GM18951 (cell line): ENCODE measurements around the gene CLK2.
A peak's percentile ranks its signal among the peaks of the same experiment; 100 is the strongest.
"Not testable (repeated sequence)": the region's sequence is repeated elsewhere in the genome, so short reads cannot be mapped to it uniquely, and the experiment has no call there.

ENCODE experiments used
- POLR2A ChIP-seq: IDR thresholded peaks from 4 replicates; pipeline ENCODE4 v1.6.1; 2011; ENCODE audit warnings: mild to moderate bottlenecking; ENCODE audit not compliant: insufficient read length, insufficient read depth; ENCODE audit errors: extremely low read depth
- in situ Hi-C: fragments of 300-500 bp; cut with MboI; formaldehyde crosslinking; loops from one replicate; pipeline ENCODE4 v1.12.0; 2022; ENCODE audit warnings: low sequenced_read_pairs, mixed read lengths, inconsistent platforms; ENCODE audit not compliant: unreplicated experiment

CLK2 gene

DNA sequence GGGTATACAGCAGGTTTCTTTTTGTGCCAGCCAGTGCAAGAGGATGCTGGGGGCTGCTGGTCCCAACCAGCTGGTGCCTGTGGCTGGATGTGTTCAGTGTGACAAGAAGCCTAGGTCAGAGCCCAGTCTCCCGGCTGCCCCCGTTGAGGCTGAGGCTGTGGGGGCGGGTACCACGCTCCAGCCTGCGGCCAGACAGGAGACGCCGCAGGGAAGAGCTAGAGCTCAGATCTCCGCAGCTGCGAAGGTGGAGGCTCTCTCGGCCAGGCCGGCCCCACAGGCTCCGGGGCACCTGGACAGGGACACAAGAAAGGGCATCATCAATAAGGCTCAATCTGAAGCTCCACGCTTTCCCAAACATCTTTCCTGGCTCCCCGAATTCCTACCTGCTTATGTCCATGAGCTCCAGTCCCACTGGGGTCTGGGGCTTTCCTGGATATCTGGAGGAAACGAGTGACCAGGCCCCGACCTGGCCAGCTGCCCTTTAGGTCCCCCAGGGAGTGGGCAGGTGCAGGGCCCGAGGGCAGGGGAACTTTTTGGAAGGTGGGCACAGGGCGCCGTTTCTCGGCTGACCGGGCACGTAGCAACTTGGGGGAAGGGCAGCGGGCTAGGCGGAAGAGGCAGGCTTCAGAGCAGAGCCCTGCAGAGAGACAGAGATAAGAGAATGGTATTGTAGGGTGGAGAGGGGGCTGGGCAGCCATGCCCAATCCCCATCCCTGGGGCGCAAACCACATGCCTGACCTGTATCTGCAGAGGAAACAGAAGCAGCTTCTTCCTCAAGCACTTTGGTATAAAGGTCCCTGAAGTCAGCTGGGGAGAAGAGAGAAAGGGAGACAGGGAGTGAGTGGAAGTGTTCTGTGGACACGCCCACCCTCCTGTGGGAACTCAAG lies 25.4 kb downstream of the CLK2 start:
- in situ Hi-C loops = loop anchor here (5.0 kb wide), 1 partner anchor 79 kb away; no protein-coding TSS in a partner anchor
- no peak for TF ChIP-seq POLR2A

DNA sequence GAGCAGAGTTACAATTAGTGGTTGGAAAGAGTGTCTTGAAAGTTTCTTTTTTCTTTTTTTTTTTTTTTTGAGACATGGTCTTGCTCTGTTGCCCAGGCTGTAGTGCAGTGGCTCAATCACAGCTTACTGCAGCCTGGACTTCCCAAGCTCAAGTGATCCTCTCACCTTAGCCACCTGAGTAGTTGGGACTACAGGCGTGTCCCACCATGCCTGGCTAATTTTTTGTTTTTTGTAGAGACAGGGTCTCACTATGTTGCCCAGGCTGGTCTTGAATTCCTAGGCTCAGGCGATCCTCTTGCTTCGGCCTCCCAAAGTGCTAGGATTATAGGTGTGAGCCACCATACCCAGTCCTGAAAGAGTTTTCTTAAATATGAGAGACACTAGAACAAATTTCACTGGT lies 26.5 kb downstream of the CLK2 start:
- in situ Hi-C loops = loop anchor here (5.0 kb wide), 1 partner anchor 81 kb away; no protein-coding TSS in a partner anchor

DNA sequence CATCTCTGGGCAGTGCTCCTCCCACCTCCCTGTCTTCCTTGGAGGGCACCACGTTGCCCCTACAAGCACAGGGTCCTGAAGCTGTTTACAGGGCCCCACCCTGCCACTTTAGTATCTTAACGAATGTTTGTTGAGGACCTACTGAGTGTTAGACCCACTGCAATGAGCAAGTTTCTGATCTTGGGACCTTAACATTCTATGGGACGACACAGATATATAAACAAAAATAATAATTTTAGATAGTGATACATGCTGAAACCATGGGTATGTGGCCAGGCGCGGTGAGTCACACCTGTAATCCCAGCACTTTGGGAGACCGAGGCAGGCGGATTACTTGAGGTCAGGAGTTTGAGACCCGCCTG lies 28.2 kb downstream of the CLK2 start:
- in situ Hi-C loops = loop anchor here (5.0 kb wide), 1 partner anchor 82 kb away; no protein-coding TSS in a partner anchor
- TF ChIP-seq POLR2A = no peak

DNA sequence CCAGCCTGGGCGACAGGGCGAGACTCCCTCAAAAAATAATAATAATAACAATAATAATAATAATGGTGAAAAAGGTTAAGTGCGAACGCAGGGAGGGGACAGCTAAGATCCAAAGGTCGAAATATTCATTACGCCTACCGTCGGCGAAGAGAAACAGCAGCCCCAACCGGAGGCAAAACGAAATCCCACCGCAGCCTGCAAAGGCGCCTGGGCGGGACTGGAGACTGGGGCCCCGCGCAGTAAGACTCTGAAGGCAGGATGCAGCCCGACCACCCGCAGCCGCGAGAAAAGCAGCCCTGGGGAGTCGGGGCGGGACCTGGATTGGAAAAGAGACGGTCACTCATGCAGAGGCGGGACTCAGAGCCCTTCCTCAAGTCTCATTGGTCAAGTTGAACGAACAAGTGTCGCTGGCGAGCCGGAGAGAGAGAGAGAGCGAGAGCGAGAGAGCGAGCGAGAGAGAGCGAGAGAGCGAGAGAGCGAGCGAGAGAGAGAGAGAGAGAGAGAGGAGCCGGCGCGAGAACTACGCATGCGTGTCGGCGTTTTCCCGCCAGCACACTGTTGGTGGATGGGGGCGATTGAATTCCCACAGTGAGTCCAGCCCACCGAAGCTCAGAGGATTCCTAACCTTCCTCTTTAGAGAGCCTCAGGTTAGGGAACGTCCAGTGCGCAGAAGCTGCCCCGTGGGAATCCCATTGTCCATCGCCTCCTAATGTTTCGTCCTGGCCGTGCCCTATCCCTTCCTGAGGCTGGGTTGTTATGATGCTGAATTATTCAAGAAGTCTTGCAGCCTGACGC lies 28.7 kb downstream of the CLK2 start:
- in situ Hi-C loops = loop anchor here (5.0 kb wide), 1 partner anchor 83 kb away; no protein-coding TSS in a partner anchor
- peak; percentile 97 for TF ChIP-seq POLR2A

DNA sequence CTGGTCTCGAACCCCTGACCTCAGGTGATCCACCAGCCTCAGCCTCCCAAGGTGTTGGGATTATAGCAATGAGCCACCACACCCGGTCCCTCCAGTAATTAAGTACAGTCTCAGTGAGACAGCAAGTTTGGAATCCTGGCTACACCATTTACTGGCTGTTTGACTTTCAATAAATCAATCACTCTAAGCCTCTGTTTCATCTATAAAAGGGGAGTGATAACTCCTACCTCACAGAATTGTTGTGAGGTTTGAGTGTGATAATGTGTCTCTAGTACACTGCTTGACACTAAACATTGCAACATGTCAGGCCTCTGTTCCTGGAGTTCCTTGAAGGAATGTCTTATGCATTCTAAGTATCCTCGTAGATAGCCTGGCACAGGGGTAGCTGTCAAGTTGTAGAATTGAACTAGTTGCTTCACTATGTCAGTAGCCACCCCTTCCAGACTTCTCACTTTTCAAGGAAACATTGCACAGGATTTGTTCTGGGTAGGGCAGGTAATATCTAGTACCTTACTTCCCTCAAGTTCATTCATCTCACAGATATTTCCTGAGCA lies 30.4 kb downstream of the CLK2 start:
- in situ Hi-C loops = no loop called here
- TF ChIP-seq POLR2A = no peak

DNA sequence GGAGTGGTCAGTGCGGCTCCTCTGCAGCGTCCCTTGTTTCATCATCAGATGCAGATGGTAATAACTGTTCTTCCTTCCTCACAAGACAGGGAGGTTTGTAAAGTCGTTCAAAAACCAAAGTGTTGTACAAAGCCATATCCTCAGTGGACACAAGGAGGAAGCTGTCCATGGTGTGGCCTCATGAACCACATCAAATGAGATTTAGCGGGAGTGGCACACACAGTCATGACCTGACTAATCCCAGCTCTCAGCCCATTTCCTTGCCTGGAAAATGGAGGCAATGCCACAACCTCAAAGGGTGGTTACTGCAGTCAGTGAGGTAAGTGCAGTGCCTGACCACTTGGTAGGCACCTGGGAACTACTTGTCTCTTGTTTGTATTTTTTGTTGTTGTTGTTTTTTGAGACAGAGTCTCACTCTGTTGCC lies 31.5 kb downstream of the CLK2 start:
- in situ Hi-C loops = no loop called here
- TF ChIP-seq POLR2A = no peak

DNA sequence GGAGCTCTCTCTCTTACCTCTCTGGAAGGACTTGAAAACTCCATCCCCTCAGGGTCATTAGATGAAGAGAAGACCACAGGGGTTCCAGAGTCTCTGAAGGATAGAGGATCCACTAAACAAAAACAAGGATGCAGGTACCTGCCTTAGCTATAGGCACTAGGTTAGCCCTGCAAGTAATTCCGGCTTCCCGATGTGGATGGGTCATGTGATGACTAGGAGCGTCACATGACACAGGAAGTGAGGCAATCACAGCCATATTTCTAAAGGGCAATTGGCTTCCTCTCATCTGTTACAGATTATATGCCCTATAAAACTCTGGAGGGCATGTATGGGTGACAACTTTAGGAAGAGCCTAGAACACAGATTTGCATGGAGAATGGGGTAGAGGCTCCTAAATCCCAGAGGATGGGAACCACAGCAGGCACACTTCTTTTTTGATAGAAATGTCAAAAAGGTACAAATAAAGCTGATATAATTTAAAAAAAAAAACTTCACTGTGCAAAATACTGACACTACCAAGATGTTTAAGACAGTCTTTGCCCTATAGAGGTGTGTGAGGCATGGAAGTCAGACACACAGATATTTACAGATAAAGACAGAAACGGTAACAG lies 32.1 kb downstream of the CLK2 start:
- in situ Hi-C loops = no loop called here
- TF ChIP-seq POLR2A = peak; percentile 27

DNA sequence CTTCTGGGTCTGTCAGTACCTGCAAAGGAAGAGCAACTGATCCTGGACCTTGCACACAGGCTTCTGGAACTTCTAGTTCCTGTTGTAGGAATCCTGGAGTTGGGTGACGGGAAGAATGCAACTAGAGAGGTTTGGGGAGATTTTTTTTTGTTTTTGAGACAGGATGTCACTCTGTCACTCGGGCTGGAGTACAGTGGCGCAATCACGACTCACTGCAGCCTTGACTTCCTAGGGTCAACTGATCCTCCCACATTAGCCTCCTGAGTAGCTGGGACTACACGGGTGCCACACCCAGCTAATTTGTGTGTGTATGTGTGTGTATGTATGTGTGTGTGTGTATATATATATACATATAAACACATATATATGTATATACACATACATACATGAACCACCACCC lies 36.9 kb downstream of the CLK2 start:
- in situ Hi-C loops = no loop called here
- TF ChIP-seq POLR2A = no peak

DNA sequence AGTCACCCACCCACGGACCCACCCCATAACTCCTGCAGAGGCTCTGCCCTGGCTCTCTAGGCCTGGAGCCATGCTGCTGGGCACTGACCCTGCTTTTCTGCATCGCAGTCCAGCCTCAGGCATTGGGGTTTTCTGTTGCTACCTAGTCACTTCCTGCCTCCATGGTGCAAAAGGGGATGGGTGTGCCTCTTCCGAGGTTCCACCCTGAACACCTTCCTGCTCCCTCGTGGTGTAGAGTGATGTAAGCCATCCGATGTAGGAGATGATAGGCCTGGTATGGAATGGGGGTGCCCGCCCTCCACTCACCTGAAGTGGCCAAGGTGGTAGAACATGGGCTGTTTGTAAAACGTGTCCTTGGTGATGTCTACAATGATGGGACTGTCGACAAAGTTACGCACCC lies 37.9 kb downstream of the CLK2 start:
- in situ Hi-C loops = not testable (repeated sequence)

DNA sequence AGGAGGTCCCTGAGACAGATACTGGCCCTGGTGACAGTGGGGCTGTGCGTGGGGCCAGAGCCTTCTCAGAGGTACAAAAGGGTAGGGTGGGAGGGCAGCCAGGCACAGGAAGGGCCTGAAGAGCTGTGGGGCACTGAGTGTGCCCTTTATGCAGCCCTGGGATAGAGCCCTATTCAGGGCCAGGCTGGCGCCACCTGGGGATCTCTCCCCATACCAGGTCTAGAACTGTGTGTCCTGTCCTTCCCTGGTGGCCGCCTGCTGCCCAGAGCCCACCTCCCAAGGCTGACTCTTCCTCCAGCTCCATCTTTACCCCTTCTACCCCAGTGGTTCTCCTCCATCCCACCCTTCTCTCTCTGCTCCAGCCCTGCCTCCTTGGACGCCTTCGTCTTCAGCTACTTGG lies 39.8 kb downstream of the CLK2 start:
- in situ Hi-C loops = not testable (repeated sequence)

DNA sequence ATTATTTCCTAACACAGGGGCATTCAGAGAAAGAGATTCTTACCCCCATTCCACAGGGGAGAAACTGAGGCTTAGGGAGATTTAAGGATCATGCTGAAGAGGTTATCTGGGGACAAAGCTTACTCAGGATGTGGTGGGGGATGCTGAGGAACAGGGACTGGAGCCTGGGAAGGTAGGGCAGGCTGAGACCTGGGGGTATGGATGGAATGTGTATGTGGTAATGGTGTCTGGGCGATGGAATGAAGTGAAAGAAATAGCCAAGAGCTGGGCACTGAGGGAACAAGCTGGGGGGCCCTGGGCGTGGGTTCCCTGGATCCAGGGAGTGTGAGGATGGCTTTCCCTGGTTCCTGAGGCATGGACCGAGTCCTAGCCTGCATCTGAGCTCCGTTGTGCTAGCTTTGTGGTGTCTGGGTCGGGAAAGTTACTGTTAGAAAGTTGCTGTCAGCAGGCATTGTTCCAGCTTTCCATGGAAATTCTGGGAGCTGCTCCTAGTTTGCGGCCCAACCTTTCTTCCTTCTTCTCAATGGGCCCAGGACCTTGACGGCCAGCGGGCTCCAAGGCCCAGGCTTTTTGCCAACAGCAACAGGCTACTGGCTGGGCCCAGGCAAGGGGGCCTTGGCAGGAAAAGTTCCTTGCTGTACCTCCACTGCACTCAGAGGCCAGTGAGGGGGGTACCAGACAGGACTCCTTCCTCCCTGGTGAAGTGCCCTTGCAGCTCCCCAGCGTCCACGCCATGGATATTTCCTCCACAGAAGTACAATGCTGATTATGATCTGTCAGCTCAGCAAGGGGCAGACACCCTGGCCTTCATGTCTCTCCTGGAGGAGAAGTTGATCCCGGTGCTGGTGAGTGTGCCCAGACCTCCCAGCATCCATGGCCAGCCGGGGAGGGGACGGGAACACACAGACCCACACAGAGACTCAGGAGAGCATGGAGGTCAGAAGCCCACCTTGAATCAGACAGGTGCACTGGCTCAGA lies 41.0 kb downstream of the CLK2 start:
- in situ Hi-C loops = not testable (repeated sequence)

DNA sequence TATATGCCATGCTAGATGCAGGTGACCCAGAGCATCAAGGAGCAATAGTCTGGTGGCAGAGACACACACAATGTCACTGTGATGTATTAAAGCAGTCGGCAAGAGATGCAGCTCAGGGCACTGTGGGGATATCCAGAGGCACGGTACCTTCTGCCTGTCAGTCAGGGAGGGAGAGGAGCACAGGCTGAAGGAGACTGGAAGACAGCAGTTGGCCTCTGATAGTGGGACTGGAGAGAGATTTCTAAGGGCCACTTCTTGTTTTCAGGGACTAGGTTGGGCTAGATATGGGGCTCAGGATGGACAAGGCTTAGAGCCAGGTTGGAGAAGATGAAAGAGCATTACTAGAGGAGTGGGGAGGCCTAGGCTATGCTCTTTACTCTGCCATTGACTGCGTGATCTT lies 42.0 kb downstream of the CLK2 start:
- in situ Hi-C loops = not testable (repeated sequence)

DNA sequence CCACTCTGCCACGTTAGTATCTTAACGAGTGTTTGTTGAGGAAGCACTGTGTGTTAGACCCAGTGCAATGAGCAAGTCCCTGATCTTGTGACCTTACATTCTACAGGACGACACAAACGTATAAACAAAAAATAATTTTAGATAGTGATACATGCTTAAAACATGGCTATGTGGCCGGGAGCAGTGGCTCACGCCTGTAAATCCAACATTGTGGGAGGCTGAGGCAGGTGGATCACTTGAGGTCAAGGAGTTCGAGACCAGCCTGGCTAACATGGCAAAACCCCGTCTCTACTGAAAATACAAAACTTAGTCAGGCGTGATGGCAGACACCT lies 45.2 kb downstream of the CLK2 start:
- no peak for TF ChIP-seq POLR2A
- in situ Hi-C loops = no loop called here
